ENCODE data around the gene EPHB3.

The EPHB3 gene

DNA sequence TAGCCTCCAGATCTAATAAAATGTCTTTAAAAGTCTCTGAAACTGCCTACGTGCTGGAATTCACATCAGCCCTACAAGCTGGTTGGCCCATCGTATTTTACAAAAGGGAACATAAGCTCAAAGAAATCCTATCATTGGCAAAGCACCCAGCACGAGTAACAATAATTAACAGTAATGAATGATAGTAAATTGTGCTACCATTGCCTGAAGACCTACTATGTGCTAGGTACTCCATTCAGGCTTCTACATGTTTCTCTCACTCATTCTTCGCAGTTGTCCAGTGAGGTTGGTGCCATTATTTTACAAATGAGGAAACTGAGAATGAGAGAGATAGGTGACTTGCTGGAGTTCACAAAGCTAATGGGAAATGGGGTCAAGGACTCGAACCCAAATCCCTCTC, 7.1 kb upstream of the EPHB3 start:
- Histone ChIP-seq H3K4me3 (ENCODE audit: low read depth, low read length) (no peak overlapping the region), H3K27me3 (no peaks in the 10 kb centered on the region), H3K36me3 (no peaks in the 10 kb centered on the region), H3K9me3 (no peaks in the 10 kb centered on the region), H3K4me1 (no peaks in the 10 kb centered on the region)
- DNase-seq: no peak
- TF ChIP-seq, protein P1, sequence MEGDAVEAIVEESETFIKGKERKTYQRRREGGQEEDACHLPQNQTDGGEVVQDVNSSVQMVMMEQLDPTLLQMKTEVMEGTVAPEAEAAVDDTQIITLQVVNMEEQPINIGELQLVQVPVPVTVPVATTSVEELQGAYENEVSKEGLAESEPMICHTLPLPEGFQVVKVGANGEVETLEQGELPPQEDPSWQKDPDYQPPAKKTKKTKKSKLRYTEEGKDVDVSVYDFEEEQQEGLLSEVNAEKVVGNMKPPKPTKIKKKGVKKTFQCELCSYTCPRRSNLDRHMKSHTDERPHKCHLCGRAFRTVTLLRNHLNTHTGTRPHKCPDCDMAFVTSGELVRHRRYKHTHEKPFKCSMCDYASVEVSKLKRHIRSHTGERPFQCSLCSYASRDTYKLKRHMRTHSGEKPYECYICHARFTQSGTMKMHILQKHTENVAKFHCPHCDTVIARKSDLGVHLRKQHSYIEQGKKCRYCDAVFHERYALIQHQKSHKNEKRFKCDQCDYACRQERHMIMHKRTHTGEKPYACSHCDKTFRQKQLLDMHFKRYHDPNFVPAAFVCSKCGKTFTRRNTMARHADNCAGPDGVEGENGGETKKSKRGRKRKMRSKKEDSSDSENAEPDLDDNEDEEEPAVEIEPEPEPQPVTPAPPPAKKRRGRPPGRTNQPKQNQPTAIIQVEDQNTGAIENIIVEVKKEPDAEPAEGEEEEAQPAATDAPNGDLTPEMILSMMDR (IDR thresholded peaks at IDR 0.05; ENCODE audit: low read depth, low read length): no peak

- H3K36me3 ChIP-seq: no peaks in the 10 kb centered on the region
- TF ChIP-seq, protein P1 (IDR thresholded peaks at IDR 0.05; ENCODE audit: low read depth, low read length): no peak
- H3K27me3 ChIP-seq: no peaks in the 10 kb centered on the region
- no peak overlapping the region for H3K4me3 ChIP-seq (ENCODE audit: low read depth, low read length)
- no peaks in the 10 kb centered on the region for H3K9me3 ChIP-seq
- H3K4me1 ChIP-seq: no peaks in the 10 kb centered on the region
- no peak for DNase-seq
These were observed 4.8 kb upstream of the EPHB3 start for GRCh38 chr3:184556582-184557347.

GRCh38 chr3:184557348-184557950, 4.1 kb upstream of the EPHB3 start:
- Histone ChIP-seq H3K4me1 (no peaks in the 10 kb centered on the region), H3K9me3 (no peaks in the 10 kb centered on the region), H3K36me3 (no peaks in the 10 kb centered on the region), H3K4me3 (ENCODE audit: low read depth, low read length) (no peak overlapping the region), H3K27me3 (no peaks in the 10 kb centered on the region)
- TF ChIP-seq, protein P1 (IDR thresholded peaks at IDR 0.05; ENCODE audit: low read depth, low read length): no peak
- DNase-seq: no peak

GRCh38 chr3:184558726-184559125, 2.9 kb upstream of the EPHB3 start:
- no peaks in the 10 kb centered on the region for H3K4me1 ChIP-seq
- no peak overlapping the region for H3K4me3 ChIP-seq (ENCODE audit: low read depth, low read length)
- no peaks in the 10 kb centered on the region for H3K27me3 ChIP-seq
- no peak for DNase-seq
- H3K36me3 ChIP-seq: no peaks in the 10 kb centered on the region
- no peaks in the 10 kb centered on the region for H3K9me3 ChIP-seq
- TF ChIP-seq, protein P1 (IDR thresholded peaks at IDR 0.05; ENCODE audit: low read depth, low read length): no peak

GRCh38 chr3:184559336-184559735, 2.2 kb upstream of the EPHB3 start:
- Histone ChIP-seq H3K27me3 (no peaks in the 10 kb centered on the region), H3K9me3 (no peaks in the 10 kb centered on the region), H3K4me3 (ENCODE audit: low read depth, low read length) (no peak overlapping the region), H3K36me3 (no peaks in the 10 kb centered on the region), H3K4me1 (no peaks in the 10 kb centered on the region)
- TF ChIP-seq, protein P1 (IDR thresholded peaks at IDR 0.05; ENCODE audit: low read depth, low read length): no peak
- no peak for DNase-seq

GRCh38 chr3:184560531-184560930, 1.1 kb upstream of the EPHB3 start:
- H3K4me1 ChIP-seq: peaks cover 6% of the 10 kb centered on the region
- H3K4me3 ChIP-seq (ENCODE audit: low read depth, low read length): no peak overlapping the region
- H3K36me3 ChIP-seq: no peaks in the 10 kb centered on the region
- DNase-seq: no peak
- no peaks in the 10 kb centered on the region for H3K27me3 ChIP-seq
- TF ChIP-seq, protein P1 (IDR thresholded peaks at IDR 0.05; ENCODE audit: low read depth, low read length): no peak
- H3K9me3 ChIP-seq: no peaks in the 10 kb centered on the region
